Body of pancreas (tissue), 4 donors: ENCODE data around the gene RABEPK. TPM values are rescaled to one million over a fixed set of nuclear protein-coding genes. Genes with fewer than 3 reads are reported as not detected.
"Not testable (repeated sequence)": the region's sequence is repeated elsewhere in the genome, so short reads cannot be mapped to it uniquely, and the experiment has no call there.

Experiments used
- ATAC-seq: fragments of 150-250 bp; one replicate; pipeline ENCODE4 v1.9.1; 2016
- DNase-seq, 4 donors: peaks; one replicate each; pipeline ENCODE4 v3.0.0-alpha.2; 2019
- H3K27ac ChIP-seq, 4 donors: fragments of 200-600 bp; sonication (generic); 1 replicate in 3 of 4; 2 replicates in 1 of 4; pipeline versions ENCODE4 v1.5.1 to v1.6.1; 2016 to 2019; ENCODE audit warnings: mild to moderate bottlenecking in 1 of 4, mixed read lengths in 1 of 4, moderate library complexity in 1 of 4
- H3K27me3 ChIP-seq, 2 donors: fragments of 200-600 bp; sonication (generic); one replicate each; pipeline ENCODE4 v1.6.0; 2016; ENCODE audit warnings: mild to moderate bottlenecking in 1 of 2
- H3K36me3 ChIP-seq, 2 donors: fragments of 200-600 bp; sonication (generic); replicated peaks in 1 of 2; 2 replicates each; pipeline ENCODE4 v1.5.1; 2016; ENCODE audit warnings: low read depth in 2 of 2; ENCODE audit not compliant: insufficient read depth in 1 of 2
- H3K4me1 ChIP-seq: fragments of 200-600 bp; sonication (generic); one replicate; pipeline ENCODE4 v1.6.0; 2016
- H3K4me3 ChIP-seq, 2 donors: fragments of 200-600 bp; sonication (generic); 1 replicate in 1 of 2; 2 replicates in 1 of 2; pipeline ENCODE4 v1.5.1; 2016 to 2019
- H3K9me3 ChIP-seq, 3 donors: fragments of 200-600 bp; sonication (generic); 1 replicate in 2 of 3; 2 replicates in 1 of 3; pipeline ENCODE4 v1.5.1; 2016
- POLR2A ChIP-seq, 3 donors: fragments of 450-650 bp; IDR thresholded peaks; one replicate each; pipeline ENCODE4 v1.6.1; 2016; ENCODE audit warnings: antibody characterized with exemption in 3 of 3, mild to moderate bottlenecking in 2 of 3
- WGBS, 2 donors: methylation state at CpG; one replicate each; pipeline ENCODE4 v1.1.5; 2017; 5-methylcytosine and 5-hydroxymethylcytosine counted together
- intact Hi-C: fragments of 100-400 bp; cut with DNase I; formaldehyde crosslinking; loops from one replicate; pipeline ENCODE4 v1.15.1; 2023
- total RNA-seq, 2 donors: library from RNA; depleted of rRNA; stranded (reverse); fragments of >200 nt; gene quantifications; one replicate each; pipeline ENCODE4 v1.1.0, GENCODE V29; 2016
- TF ChIP-seq, protein P1 (sequence below), 7 experiments: fragments of 450-650 bp in 4 of 7; fragments of 200-600 bp in 3 of 7; sonication (generic) in 3 of 7; IDR thresholded peaks; one replicate each; pipeline ENCODE4 v1.5.1; 2016 to 2019; ENCODE audit warnings: antibody characterized with exemption in 7 of 7

Gene RABEPK
- total RNA-seq, 2 donors from 2014 or later = 4.3 to 6.7 TPM

DNA sequence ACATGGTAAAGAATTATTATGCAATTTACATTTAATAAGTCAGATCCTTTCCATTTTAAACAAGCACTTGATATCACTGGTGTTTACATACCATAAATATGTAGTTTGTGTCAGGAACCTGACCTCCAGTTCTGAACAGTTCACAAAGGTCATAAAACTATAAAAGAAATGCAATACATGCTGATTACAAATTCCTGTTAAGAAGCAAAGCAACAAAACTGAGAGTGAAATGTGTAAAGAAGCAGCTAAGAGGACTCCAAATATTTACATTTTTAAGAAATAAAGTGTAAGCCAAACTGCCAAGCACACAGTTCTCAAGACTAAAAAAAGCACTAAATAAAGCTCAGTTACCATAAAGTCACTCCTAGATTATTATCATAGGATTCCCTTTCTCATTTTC lies 39.6 kb upstream of the RABEPK start:
- no peaks in the 10 kb centered on the region for H3K9me3 ChIP-seq
- DNase-seq (no peak), ATAC-seq (no peak)
- H3K4me3 ChIP-seq = no peak overlapping the region
- no peaks in the 10 kb centered on the region for H3K36me3 ChIP-seq
- no peak overlapping the region for H3K27ac ChIP-seq
- TF ChIP-seq, protein P1, sequence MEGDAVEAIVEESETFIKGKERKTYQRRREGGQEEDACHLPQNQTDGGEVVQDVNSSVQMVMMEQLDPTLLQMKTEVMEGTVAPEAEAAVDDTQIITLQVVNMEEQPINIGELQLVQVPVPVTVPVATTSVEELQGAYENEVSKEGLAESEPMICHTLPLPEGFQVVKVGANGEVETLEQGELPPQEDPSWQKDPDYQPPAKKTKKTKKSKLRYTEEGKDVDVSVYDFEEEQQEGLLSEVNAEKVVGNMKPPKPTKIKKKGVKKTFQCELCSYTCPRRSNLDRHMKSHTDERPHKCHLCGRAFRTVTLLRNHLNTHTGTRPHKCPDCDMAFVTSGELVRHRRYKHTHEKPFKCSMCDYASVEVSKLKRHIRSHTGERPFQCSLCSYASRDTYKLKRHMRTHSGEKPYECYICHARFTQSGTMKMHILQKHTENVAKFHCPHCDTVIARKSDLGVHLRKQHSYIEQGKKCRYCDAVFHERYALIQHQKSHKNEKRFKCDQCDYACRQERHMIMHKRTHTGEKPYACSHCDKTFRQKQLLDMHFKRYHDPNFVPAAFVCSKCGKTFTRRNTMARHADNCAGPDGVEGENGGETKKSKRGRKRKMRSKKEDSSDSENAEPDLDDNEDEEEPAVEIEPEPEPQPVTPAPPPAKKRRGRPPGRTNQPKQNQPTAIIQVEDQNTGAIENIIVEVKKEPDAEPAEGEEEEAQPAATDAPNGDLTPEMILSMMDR (IDR thresholded peaks at IDR 0.05) = no peak
- no peak for TF ChIP-seq POLR2A (IDR thresholded peaks at IDR 0.05)
- H3K27me3 ChIP-seq = no peaks in the 10 kb centered on the region
- H3K4me1 ChIP-seq = no peaks in the 10 kb centered on the region
- intact Hi-C loops = no loop called here

DNA sequence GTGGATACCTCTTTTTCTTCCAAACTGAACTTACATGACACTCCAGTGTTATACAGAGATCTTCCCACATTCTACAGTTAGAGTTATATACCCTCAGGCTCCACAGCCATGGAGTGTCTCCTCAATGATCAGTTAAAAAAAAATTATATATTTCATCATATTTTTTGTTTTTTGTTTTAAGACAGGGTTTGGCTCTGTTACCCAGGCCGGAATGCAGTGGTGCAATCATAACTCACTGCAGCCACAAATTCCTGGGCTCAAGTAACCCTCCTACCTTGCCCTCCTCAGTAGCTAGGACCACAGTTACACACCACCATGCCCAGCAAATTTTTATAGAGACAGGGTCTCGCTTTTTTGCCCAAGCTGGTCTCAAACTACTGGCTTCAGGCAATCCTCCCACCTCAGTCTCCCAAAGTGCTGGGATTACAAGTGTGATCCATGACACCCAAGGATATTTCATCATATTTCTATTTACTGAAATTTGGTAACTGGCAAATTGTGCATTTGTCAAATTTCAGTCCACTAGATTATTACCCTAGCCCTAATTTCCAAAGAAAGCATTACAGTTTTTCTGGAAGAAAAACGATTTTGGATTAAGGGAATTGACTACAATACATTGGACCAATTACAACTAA lies 38.9 kb upstream of the RABEPK start:
- Histone ChIP-seq H3K4me1 (no peaks in the 10 kb centered on the region), H3K27me3 (no peaks in the 10 kb centered on the region), H3K9me3 (no peaks in the 10 kb centered on the region), H3K4me3 (no peak overlapping the region), H3K27ac (no peak overlapping the region), H3K36me3 (no peaks in the 10 kb centered on the region)
- 68 to 81% methylated on average over 3 of the region's 3 CpGs for WGBS, 2 donors
- intact Hi-C loops = no loop called here
- ATAC-seq (no peak), DNase-seq (no peak)
- no peak for TF ChIP-seq POLR2A (IDR thresholded peaks at IDR 0.05)
- TF ChIP-seq, protein P1 (IDR thresholded peaks at IDR 0.05) = no peak

DNA sequence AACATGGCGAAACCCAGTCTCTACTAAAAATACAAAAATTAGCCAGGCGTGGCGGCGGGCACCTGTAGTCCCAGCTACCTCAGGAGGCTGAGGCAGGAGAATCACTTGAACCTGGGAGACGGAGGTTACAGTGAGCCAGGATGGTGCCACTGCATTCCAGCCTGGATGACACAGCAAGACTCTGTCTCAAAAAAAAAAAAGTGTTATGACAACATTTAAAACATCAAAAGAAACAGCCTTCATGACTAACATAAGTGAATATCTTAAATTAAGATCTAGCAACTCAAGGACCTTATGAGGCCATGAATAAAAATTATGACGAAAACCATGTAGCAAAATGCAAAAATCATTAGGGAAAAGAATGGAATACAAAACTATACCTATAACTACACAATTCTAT lies 37.5 kb upstream of the RABEPK start:
- H3K27ac ChIP-seq, H3K36me3 ChIP-seq, H3K4me1 ChIP-seq, ATAC-seq, H3K27me3 ChIP-seq, H3K9me3 ChIP-seq, intact Hi-C loops, DNase-seq, H3K4me3 ChIP-seq: not testable (repeated sequence)
- 94 to 95% methylated on average over 6 of the region's 6 CpGs for WGBS, 2 donors

DNA sequence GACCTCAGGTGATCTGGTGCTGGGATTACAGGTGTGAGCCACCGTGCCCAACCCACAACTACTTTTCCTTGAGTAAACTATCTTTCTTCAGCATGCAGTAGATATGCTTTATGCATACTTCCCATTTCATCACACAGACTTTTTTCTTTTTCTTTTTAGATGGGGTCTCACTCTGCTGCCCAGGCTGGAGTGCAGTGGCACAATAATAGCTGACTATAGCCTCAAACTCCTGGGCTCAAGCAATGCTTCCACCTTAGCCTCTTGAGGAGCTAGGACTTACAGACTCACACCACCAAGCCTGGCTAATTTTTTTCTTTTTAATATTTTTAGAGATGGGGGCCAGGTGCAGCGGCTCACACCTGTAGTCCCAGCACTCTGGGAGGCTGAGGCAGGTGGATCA lies 33.6 kb upstream of the RABEPK start:
- no peaks in the 10 kb centered on the region for H3K9me3 ChIP-seq
- H3K27ac ChIP-seq = no peak overlapping the region
- H3K4me1 ChIP-seq = no peaks in the 10 kb centered on the region
- H3K4me3 ChIP-seq = no peak overlapping the region
- no peaks in the 10 kb centered on the region for H3K27me3 ChIP-seq
- TF ChIP-seq POLR2A (IDR thresholded peaks at IDR 0.05) = no peak
- TF ChIP-seq, protein P1 (IDR thresholded peaks at IDR 0.05) = no peak
- H3K36me3 ChIP-seq = peaks cover 3 to 7% of the 10 kb centered on the region in 2 donors
- 86 to 92% methylated on average over 2 of the region's 2 CpGs for WGBS, 2 donors
- ATAC-seq = no peak
- intact Hi-C loops = no loop called here
- no peak for DNase-seq

DNA sequence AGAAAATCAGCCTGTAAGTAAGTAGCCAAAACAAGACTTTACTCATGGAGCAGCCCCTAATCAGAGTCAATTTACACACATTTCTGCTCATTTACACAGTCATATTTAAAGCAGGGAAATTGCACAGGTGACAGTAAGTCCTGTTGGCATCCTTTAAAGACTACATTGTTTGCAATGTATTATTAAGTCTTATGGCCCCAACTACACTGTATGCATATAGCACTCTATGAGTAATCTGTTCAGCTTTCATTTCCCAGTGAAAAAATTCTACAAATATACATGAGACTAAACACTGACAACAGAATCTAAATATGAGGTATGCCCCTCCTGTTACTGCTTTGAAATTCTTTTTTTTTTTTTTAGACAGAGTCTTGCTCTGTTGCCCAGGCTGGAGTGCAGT lies 30.4 kb upstream of the RABEPK start:
- H3K4me3 ChIP-seq = no peak overlapping the region
- intact Hi-C loops = no loop called here
- peaks cover 14% of the 10 kb centered on the region for H3K4me1 ChIP-seq
- ATAC-seq (no peak), DNase-seq (no peak)
- H3K27ac ChIP-seq = no peak overlapping the region
- TF ChIP-seq POLR2A (IDR thresholded peaks at IDR 0.05) = no peak
- TF ChIP-seq, protein P1 (IDR thresholded peaks at IDR 0.05) = no peak
- peaks cover 3 to 7% of the 10 kb centered on the region in 2 donors for H3K36me3 ChIP-seq
- H3K9me3 ChIP-seq = no peaks in the 10 kb centered on the region
- no peaks in the 10 kb centered on the region for H3K27me3 ChIP-seq
